SK-MEL-5 (cell line): ENCODE results near the gene VPS13D. TPM values are rescaled to one million over a fixed set of nuclear protein-coding genes. Genes with fewer than 3 reads are reported as not detected.

Experiments
- DNase-seq: peaks from one replicate; pipeline ENCODE4 v3.0.0-alpha.2; 2016; ENCODE audit warnings: low read depth, low spot score
- in situ Hi-C: cut with HindIII; loops from 2 replicates; pipeline ENCODE4 v1.10.0; 2016; ENCODE audit warnings: low sequenced_read_pairs, high pct_unique_total_duplicates, low pct_unique_long_range_greater_than_20kb
- total RNA-seq: library from RNA; depleted of rRNA; stranded (reverse); fragments of >200 nt; shearing (Covaris generic); gene quantifications from 2 replicates; pipeline ENCODE4 v1.2.3, GENCODE V29; 2014

VPS13D gene
- total RNA-seq, 1 experiment from 2014 or later, result 8.9 TPM

GRCh38 chr1:12414444-12415018 lies 184.7 kb downstream of the VPS13D start:
- in situ Hi-C loops, result no loop called here
- no peak for DNase-seq

- no peak for DNase-seq
- in situ Hi-C loops, result no loop called here
Measured at GRCh38 chr1:12415038-12415466, 185.2 kb downstream of the VPS13D start.

GRCh38 chr1:12416101-12416500 lies 186.3 kb downstream of the VPS13D start:
- in situ Hi-C loops, result no loop called here

GRCh38 chr1:12416744-12417143 lies 186.9 kb downstream of the VPS13D start:
- DNase-seq, result no peak
- in situ Hi-C loops, result no loop called here

More at GRCh38 chr1:12416101-12416500, 186.3 kb downstream of the VPS13D start:
- DNase-seq, result no peak

- in situ Hi-C loops, result no loop called here
- DNase-seq, result no peak
Measured at GRCh38 chr1:12417389-12417788, 187.6 kb downstream of the VPS13D start.

GRCh38 chr1:12420171-12420570 lies 190.3 kb downstream of the VPS13D start:
- in situ Hi-C loops, result no loop called here
- no peak for DNase-seq

GRCh38 chr1:12422488-12422887 lies 192.7 kb downstream of the VPS13D start:
- in situ Hi-C loops, result no loop called here
- peak; percentile 52 for DNase-seq

GRCh38 chr1:12424087-12424529 lies 194.3 kb downstream of the VPS13D start:
- no peak for DNase-seq
- in situ Hi-C loops, result no loop called here

- DNase-seq, result no peak
- in situ Hi-C loops, result no loop called here
Measured at GRCh38 chr1:12424793-12425192, 195.0 kb downstream of the VPS13D start.

GRCh38 chr1:12426030-12426429 lies 196.2 kb downstream of the VPS13D start:
- DNase-seq, result no peak
- in situ Hi-C loops, result no loop called here

- in situ Hi-C loops, result no loop called here
- no peak for DNase-seq
Measured at GRCh38 chr1:12428334-12428733, 198.5 kb downstream of the VPS13D start.

GRCh38 chr1:12430525-12430924 lies 200.7 kb downstream of the VPS13D start:
- no peak for DNase-seq
- in situ Hi-C loops, result no loop called here

- in situ Hi-C loops, result no loop called here
- no peak for DNase-seq
Measured at GRCh38 chr1:12432897-12433296, 203.1 kb downstream of the VPS13D start.

- DNase-seq, result no peak
- in situ Hi-C loops, result no loop called here
Measured at GRCh38 chr1:12433323-12434053, 203.7 kb downstream of the VPS13D start.

GRCh38 chr1:12434174-12434573 lies 204.3 kb downstream of the VPS13D start:
- DNase-seq, result no peak
- in situ Hi-C loops, result no loop called here

GRCh38 chr1:12434686-12435085 lies 204.9 kb downstream of the VPS13D start:
- no peak for DNase-seq
- in situ Hi-C loops, result no loop called here

GRCh38 chr1:12435639-12436344 lies 206.0 kb downstream of the VPS13D start:
- in situ Hi-C loops, result no loop called here
- no peak for DNase-seq

- in situ Hi-C loops, result no loop called here
- no peak for DNase-seq
Measured at GRCh38 chr1:12436345-12436658, 206.5 kb downstream of the VPS13D start.
